Coronary artery (tissue), 2 donors: Measurements from ENCODE around the gene CPNE4.
A peak's percentile ranks its signal among the peaks of the same experiment; 100 is the strongest.

Experiments
- DNase-seq: peaks from one replicate; pipeline ENCODE4 v3.0.0-alpha.2; 2017; ENCODE audit warnings: low spot score
- H3K27ac ChIP-seq, 2 donors: fragments of 200-600 bp; sonication (generic); one replicate each; pipeline ENCODE4 v1.5.1; 2016 to 2019
- H3K4me3 ChIP-seq: fragments of 200-600 bp; sonication (generic); 2 replicates; pipeline ENCODE4 v1.5.1; 2016; ENCODE audit warnings: mild to moderate bottlenecking, moderate library complexity
- CTCF ChIP-seq: fragments of 200-600 bp; sonication (generic); IDR thresholded peaks from one replicate; pipeline ENCODE4 v1.5.1; 2019; ENCODE audit warnings: antibody characterized with exemption

Gene CPNE4

GRCh38 chr3:131530388-131530787 is 504.4 kb downstream of the CPNE4 start:
- no peak for DNase-seq
- H3K4me3 ChIP-seq = no peak overlapping the region
- H3K27ac ChIP-seq = no peak overlapping the region
- no peak for TF ChIP-seq CTCF

GRCh38 chr3:131526801-131527347 is 507.9 kb downstream of the CPNE4 start:
- Histone ChIP-seq H3K4me3 (peak overlapping the region; percentile 58), H3K27ac (no peak overlapping the region)
- no peak for DNase-seq
- TF ChIP-seq CTCF = no peak

GRCh38 chr3:131518680-131519079 is 516.1 kb downstream of the CPNE4 start:
- no peak for TF ChIP-seq CTCF
- H3K4me3 ChIP-seq = no peak overlapping the region
- H3K27ac ChIP-seq = no peak overlapping the region
- no peak for DNase-seq

DNA sequence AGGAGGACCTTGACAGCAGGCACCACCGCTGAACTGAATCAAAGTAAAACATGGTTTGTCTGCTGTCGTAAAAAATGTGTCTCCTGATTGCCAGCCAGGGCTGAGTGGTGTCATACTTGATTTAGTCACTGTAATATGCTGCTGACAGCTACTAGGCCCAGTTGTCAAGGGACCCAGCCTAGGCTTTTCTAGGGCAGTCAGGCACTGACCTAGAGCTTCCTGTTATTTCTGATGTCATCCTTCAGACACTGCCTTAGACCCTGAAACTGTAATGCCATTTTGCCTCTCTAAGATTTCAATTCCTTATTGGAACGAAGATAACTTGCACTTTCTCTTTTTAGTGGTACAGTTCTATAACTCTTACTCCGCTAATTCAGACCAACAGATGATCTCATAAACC is 529.4 kb downstream of the CPNE4 start:
- Histone ChIP-seq H3K4me3 (no peak overlapping the region), H3K27ac (no peak overlapping the region)
- DNase-seq = no peak
- no peak for TF ChIP-seq CTCF

GRCh38 chr3:131503320-131503635 is 531.5 kb downstream of the CPNE4 start:
- no peak for TF ChIP-seq CTCF
- DNase-seq = no peak
- Histone ChIP-seq H3K4me3 (peak overlapping the region; percentile 85), H3K27ac (peak overlapping the region in 1 of 2 donors; percentile 65)

DNA sequence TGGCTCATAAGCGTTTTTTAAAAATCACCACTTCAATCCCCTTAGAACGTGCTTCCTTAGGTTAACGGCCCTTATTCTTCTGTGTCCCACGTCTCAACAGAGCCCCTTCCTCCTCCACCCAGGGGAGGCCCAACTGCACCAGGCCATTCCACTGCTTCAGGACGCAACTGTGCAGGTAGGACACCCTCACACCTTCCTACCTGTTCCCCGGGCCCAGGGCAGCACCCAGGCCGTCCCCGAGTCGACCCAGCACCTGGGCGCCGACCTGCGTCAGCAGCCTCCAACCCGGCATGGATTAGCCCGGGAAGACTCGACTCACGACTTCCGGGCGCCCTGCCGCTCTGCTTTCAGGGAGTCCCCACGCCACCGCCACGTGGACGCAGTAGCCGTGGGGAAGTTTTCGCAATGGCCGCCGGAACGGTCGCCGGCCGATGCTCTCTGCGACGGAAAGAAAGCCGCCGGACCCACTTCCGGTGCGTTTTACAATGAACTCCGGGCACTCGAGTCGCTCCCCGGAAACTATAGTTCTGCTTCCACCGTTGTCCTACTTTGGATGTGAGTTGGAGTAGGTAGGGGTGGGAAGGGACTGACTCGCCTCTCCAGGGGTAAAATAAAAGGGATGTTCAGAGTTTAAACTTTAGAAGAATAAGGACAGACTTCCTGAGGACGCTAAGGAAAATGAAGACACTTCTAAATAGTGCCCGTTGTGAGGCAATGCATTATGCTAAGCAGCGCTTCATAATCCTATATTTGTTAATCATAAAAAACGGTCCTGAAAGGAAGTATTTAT is 532.1 kb downstream of the CPNE4 start, which contains the start of gene MRPL3:
Gene MRPL3 (minus strand): TSS at position 442 of the 790 bp plus-strand sequence. CDS start 150 bp downstream, at position 292.
- peak; percentile 84 for DNase-seq
- no peak for TF ChIP-seq CTCF
- Histone ChIP-seq H3K4me3 (peak within 1 kb of the TSS; percentile 85), H3K27ac (peak within 1 kb of the TSS; percentile 65 to 74)

GRCh38 chr3:131501949-131502348 is 532.9 kb downstream of the CPNE4 start:
- Histone ChIP-seq H3K27ac (peak overlapping the region in 1 of 2 donors; percentile 74), H3K4me3 (peak overlapping the region; percentile 85)
- DNase-seq = no peak
- TF ChIP-seq CTCF = no peak
